ENCODE results near the gene IRX2.

IRX2 gene

DNA sequence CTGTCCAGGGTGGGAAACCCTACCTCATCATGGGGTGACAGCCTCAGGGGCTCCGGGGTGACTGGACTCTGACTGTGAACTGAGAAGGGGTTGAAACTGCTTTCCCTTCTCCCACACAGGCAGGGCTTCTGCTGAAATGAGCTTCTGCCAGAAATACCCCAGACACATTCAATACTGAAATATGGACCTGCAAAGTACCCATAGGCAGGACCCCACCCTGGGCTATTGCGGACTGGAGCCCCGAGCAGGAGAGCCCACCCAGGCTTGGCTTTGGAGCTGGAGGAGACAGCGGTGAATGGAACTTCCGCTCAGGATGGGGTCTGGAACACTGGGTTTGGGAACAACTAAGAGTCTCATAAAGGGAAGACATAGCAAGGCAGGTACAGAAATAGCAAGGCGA is 37.5 kb downstream of the IRX2 start:
- TF ChIP-seq, protein P1, sequence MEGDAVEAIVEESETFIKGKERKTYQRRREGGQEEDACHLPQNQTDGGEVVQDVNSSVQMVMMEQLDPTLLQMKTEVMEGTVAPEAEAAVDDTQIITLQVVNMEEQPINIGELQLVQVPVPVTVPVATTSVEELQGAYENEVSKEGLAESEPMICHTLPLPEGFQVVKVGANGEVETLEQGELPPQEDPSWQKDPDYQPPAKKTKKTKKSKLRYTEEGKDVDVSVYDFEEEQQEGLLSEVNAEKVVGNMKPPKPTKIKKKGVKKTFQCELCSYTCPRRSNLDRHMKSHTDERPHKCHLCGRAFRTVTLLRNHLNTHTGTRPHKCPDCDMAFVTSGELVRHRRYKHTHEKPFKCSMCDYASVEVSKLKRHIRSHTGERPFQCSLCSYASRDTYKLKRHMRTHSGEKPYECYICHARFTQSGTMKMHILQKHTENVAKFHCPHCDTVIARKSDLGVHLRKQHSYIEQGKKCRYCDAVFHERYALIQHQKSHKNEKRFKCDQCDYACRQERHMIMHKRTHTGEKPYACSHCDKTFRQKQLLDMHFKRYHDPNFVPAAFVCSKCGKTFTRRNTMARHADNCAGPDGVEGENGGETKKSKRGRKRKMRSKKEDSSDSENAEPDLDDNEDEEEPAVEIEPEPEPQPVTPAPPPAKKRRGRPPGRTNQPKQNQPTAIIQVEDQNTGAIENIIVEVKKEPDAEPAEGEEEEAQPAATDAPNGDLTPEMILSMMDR (IDR thresholded peaks at IDR 0.05; ENCODE audit: low read depth, low read length): no peak
- H3K4me3 ChIP-seq (ENCODE audit: low read depth, low read length): no peak overlapping the region
- DNase-seq (ENCODE audit: low read depth, low spot score): no peak
- in situ Hi-C loops (cut with HindIII; ENCODE audit: low sequenced_read_pairs): no loop called here

DNA sequence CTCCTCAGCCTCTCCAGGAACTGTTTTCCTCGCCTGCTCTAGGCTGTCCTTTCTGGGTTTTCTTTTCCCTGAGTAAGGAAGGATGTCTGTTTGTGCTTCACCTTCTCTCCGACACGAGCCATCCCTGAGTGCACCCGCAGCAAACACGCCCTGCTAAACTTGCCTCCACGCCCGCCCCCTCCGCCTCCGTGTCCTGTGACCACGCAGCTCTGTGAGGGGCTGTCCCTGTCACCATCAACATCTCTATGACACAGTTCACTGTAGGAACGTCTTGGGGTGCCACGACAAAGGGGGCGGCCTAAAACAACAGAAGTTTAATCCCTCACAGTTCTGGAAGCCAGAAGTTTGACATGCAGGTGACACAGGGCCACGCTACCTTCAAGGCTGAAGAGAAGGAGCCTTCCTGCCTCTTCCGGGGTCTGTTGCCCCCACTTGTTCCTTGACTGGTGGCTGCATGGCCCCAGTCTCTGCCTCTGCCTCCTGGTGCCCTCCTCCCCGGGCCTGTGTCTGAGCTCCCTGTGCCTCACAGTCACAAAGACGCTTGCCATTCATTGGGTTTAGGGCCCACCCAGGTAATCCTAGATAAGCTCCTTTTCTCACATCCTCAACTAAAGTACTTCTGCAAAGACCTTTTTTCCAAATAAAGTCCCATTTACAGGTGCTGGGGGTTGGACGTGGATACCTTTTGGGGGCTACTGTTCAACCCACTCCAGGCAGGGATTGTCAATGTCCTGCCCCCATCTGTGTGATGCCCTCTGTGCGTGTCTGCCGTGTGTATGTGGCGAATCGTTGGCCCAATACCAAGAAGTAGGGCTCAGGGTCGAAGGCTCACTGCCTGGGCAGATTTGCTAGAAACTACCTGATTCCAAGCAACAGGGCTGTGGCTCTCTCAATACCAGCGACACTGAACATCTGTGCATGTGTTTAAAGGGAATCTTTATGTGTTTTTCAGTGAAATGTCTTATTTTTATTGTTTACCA is 39.7 kb downstream of the IRX2 start:
- TF ChIP-seq, protein P1 (IDR thresholded peaks at IDR 0.05; ENCODE audit: low read depth, low read length): no peak

GRCh38 chr5:2710910-2711309 is 40.6 kb downstream of the IRX2 start:
- in situ Hi-C loops (cut with HindIII; ENCODE audit: low sequenced_read_pairs): no loop called here
- no peak for DNase-seq (ENCODE audit: low read depth, low spot score)
- TF ChIP-seq, protein P1 (IDR thresholded peaks at IDR 0.05; ENCODE audit: low read depth, low read length): no peak
- H3K4me3 ChIP-seq (ENCODE audit: low read depth, low read length): no peak overlapping the region

More for the DNA sequence above, 39.7 kb downstream of the IRX2 start:
- no peak for DNase-seq (ENCODE audit: low read depth, low spot score)
- H3K4me3 ChIP-seq (ENCODE audit: low read depth, low read length): no peak overlapping the region
- in situ Hi-C loops (cut with HindIII; ENCODE audit: low sequenced_read_pairs): no loop called here

DNA sequence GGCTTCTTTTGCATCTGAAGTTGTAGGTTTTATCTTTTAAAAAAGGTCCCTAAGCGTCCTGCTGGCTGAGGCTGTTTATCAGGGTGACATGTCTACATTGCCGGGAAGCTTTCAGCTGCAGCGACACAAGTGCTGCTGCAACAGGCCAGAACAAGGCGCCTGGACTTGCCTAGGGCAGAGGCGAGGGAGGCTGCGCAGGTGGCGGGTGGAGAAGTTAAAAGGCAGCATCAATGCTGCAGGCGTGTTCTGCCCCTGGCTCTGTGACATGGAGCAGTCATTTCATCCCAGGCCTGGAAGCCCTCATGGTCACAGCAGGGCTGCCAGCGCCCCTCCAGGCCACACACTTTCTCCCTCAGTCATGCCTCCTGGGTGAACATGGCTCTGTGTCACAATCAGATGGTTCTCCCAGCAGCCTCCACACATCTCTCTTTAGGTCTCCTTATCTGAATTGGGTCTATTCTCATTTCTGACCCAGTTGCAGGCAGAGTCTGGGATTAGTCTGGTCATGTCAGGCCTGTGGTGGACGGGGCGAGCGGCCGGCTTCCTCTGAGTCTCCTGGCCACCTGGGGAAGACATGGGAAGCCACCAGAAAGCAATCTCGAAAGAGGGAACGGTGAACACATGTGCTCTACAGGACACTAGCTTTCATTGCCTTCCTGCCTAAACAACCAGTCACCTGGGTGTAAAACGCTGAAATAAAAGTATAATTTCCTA is 41.3 kb downstream of the IRX2 start:
- in situ Hi-C loops (cut with HindIII; ENCODE audit: low sequenced_read_pairs): no loop called here
- no peak overlapping the region for H3K4me3 ChIP-seq (ENCODE audit: low read depth, low read length)
- TF ChIP-seq, protein P1 (IDR thresholded peaks at IDR 0.05; ENCODE audit: low read depth, low read length): no peak
- no peak for DNase-seq (ENCODE audit: low read depth, low spot score)

GRCh38 chr5:2708751-2709150 is 42.7 kb downstream of the IRX2 start:
- TF ChIP-seq, protein P1 (IDR thresholded peaks at IDR 0.05; ENCODE audit: low read depth, low read length): no peak
- in situ Hi-C loops (cut with HindIII; ENCODE audit: low sequenced_read_pairs): no loop called here
- no peak overlapping the region for H3K4me3 ChIP-seq (ENCODE audit: low read depth, low read length)
- DNase-seq (ENCODE audit: low read depth, low spot score): no peak

DNA sequence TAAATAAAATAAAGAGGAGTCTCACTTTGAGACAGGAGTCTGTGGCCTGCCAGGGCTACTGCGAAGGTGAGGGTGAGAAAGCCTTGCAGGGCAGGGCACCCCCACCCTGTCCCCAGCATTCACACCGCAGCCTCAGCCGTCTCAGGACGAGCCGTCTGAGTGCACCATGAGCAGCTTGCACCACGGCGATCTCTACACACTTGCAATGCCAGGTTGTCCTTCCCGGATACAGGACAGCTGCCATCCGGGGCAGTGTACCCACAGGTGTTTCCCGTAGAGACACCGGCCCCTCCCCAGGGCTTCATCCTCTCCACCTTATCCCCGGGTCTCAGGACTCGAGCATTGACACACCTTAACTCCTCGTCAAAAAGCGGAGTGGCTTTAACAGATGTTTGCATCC is 43.3 kb downstream of the IRX2 start:
- TF ChIP-seq, protein P1 (IDR thresholded peaks at IDR 0.05; ENCODE audit: low read depth, low read length): no peak
- in situ Hi-C loops (cut with HindIII; ENCODE audit: low sequenced_read_pairs): no loop called here

More for the DNA sequence above, 43.3 kb downstream of the IRX2 start:
- no peak for DNase-seq (ENCODE audit: low read depth, low spot score)
- no peak overlapping the region for H3K4me3 ChIP-seq (ENCODE audit: low read depth, low read length)

Data from astrocyte of the spinal cord (primary cell).